Mesothelial cell of epicardium (in vitro differentiated cells): ENCODE data around the gene SAT1. TPM values are rescaled to one million over a fixed set of nuclear protein-coding genes. Genes with fewer than 3 reads are reported as not detected.

Source experiments
- DNase-seq, 2 experiments: peaks; one replicate each; pipeline ENCODE4 v3.0.0; 2021; ENCODE audit warnings: low spot score in 2 of 2; ENCODE audit not compliant: unreplicated experiment in 2 of 2
- H3K27ac Mint-ChIP-seq: 2 replicates; pipeline ENCODE4 v1.8.0; 2021; ENCODE audit warnings: mixed read lengths
- H3K27me3 Mint-ChIP-seq: 2 replicates; pipeline ENCODE4 v1.8.0; 2021; ENCODE audit warnings: low read depth, mixed read lengths
- H3K36me3 Mint-ChIP-seq: 2 replicates; pipeline ENCODE4 v1.8.0; 2021; ENCODE audit warnings: mixed read lengths
- H3K4me1 Mint-ChIP-seq: 2 replicates; pipeline ENCODE4 v1.8.0; 2021; ENCODE audit warnings: mixed read lengths
- H3K4me3 Mint-ChIP-seq: 2 replicates; pipeline ENCODE4 v1.8.0; 2021; ENCODE audit warnings: mild to moderate bottlenecking, moderate library complexity, mixed read lengths
- H3K9me3 Mint-ChIP-seq: 2 replicates; pipeline ENCODE4 v1.8.0; 2021; ENCODE audit warnings: mixed read lengths
- total RNA-seq: library from RNA; stranded (reverse); gene quantifications from 3 replicates; pipeline ENCODE4 v1.2.1, GENCODE V29; 2021
- TF ChIP-seq, protein P1 (sequence below): fragments of 200-600 bp; sonication (generic); IDR thresholded peaks from one replicate; pipeline ENCODE4 v1.5.0; 2021; ENCODE audit warnings: antibody characterized with exemption; ENCODE audit not compliant: unreplicated experiment

The SAT1 gene
- total RNA-seq, 1 donor from 2014 or later: 236 TPM

DNA sequence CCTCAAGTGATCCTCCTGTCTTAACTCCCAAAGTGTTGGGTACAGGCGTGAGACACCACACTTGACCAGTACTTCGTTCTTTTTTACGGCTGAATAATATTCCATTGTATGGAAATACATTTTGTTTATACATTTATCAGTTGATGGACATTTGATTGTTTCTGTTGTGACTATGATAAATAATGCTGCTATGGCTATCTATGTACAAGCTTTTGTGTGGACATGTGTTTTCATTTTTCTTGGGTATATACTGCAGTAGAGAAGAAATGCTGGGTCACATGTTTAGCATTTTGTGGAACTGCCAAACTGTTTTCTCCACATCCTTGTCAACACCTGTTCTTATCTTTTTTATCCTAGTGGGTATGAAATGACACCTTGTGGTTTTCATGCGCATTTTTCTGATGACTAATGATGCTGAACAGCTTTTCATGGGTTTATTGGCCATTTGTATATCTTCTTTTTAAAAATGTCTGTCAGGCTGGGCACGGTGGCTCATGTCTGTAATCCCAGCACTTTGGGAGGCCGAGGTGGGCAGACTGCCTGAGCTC is 37.3 kb downstream of the SAT1 start:
- DNase-seq: no peak
- no peak overlapping the region for H3K4me3 Mint-ChIP-seq
- peaks cover 5% of the 10 kb centered on the region for H3K4me1 Mint-ChIP-seq
- H3K36me3 Mint-ChIP-seq: no peaks in the 10 kb centered on the region
- TF ChIP-seq, protein P1, sequence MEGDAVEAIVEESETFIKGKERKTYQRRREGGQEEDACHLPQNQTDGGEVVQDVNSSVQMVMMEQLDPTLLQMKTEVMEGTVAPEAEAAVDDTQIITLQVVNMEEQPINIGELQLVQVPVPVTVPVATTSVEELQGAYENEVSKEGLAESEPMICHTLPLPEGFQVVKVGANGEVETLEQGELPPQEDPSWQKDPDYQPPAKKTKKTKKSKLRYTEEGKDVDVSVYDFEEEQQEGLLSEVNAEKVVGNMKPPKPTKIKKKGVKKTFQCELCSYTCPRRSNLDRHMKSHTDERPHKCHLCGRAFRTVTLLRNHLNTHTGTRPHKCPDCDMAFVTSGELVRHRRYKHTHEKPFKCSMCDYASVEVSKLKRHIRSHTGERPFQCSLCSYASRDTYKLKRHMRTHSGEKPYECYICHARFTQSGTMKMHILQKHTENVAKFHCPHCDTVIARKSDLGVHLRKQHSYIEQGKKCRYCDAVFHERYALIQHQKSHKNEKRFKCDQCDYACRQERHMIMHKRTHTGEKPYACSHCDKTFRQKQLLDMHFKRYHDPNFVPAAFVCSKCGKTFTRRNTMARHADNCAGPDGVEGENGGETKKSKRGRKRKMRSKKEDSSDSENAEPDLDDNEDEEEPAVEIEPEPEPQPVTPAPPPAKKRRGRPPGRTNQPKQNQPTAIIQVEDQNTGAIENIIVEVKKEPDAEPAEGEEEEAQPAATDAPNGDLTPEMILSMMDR: no peak
- no peak overlapping the region for H3K27ac Mint-ChIP-seq
- no peaks in the 10 kb centered on the region for H3K27me3 Mint-ChIP-seq
- no peaks in the 10 kb centered on the region for H3K9me3 Mint-ChIP-seq

DNA sequence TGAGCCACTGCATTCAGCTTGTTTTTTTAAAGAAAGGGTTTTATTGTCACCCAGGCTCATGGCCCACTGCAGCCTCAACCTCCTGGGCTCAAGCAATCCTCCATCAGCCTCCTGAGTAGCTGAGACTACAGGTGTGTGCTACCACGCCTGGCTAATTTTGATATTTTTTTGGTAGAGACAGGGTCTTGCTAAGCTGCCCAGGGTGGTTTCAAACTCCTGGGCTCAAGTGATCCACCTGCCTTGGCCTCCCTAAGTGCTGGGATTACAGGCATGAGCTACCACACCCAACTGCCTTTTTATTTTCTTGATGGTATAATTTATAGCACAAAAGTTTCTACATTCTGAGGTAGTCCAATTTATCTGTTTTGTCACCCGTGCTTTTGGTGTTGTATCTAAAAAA is 38.9 kb downstream of the SAT1 start:
- Mint-ChIP-seq H3K36me3 (no peaks in the 10 kb centered on the region), H3K4me1 (peaks cover 5% of the 10 kb centered on the region), H3K27ac (peak overlapping the region; percentile 7), H3K27me3 (no peaks in the 10 kb centered on the region), H3K9me3 (no peaks in the 10 kb centered on the region), H3K4me3 (no peak overlapping the region)
- TF ChIP-seq, protein P1: no peak
- no peak for DNase-seq

GRCh38 chrX:23822397-23822796 is 39.4 kb downstream of the SAT1 start:
- no peaks in the 10 kb centered on the region for H3K27me3 Mint-ChIP-seq
- no peak overlapping the region for H3K4me3 Mint-ChIP-seq
- no peak for DNase-seq
- H3K9me3 Mint-ChIP-seq: no peaks in the 10 kb centered on the region
- TF ChIP-seq, protein P1: no peak
- H3K4me1 Mint-ChIP-seq: peaks cover 5% of the 10 kb centered on the region
- no peaks in the 10 kb centered on the region for H3K36me3 Mint-ChIP-seq
- peak overlapping the region; percentile 7 for H3K27ac Mint-ChIP-seq

GRCh38 chrX:23822841-23823240 is 39.9 kb downstream of the SAT1 start:
- no peak for DNase-seq
- peaks cover 5% of the 10 kb centered on the region for H3K4me1 Mint-ChIP-seq
- H3K4me3 Mint-ChIP-seq: no peak overlapping the region
- no peaks in the 10 kb centered on the region for H3K9me3 Mint-ChIP-seq
- TF ChIP-seq, protein P1: no peak
- H3K27ac Mint-ChIP-seq: no peak overlapping the region
- H3K27me3 Mint-ChIP-seq: no peaks in the 10 kb centered on the region
- H3K36me3 Mint-ChIP-seq: no peaks in the 10 kb centered on the region

DNA sequence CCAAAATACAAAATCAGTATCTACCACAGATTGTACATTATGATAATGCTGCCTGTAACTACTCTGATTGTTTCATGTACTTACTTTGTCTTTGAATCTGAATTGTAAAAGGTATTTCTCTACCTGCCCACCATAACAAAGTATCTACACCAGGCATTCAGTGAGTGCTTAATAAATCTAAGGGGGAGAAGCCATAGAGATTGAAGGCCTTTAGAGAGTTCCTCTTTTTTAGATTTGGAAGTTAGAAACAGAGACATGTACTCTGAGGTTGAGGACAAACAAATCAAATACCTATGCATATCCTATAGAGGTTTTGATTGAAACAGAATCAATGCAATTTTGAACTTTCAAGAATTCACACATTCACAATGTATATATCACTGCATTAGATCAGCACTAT is 42.7 kb downstream of the SAT1 start:
- no peaks in the 10 kb centered on the region for H3K27me3 Mint-ChIP-seq

More for the DNA sequence above, 42.7 kb downstream of the SAT1 start:
- Mint-ChIP-seq H3K9me3 (no peaks in the 10 kb centered on the region), H3K4me1 (peaks cover 5% of the 10 kb centered on the region), H3K4me3 (no peak overlapping the region), H3K27ac (no peak overlapping the region), H3K36me3 (no peaks in the 10 kb centered on the region)
- DNase-seq: no peak
- TF ChIP-seq, protein P1: no peak
